Central memory CD8-positive, alpha-beta T cell (primary cell): ENCODE results near the gene PRKCA.
"Not testable (repeated sequence)": the region's sequence is repeated elsewhere in the genome, so short reads cannot be mapped to it uniquely, and the experiment has no call there.

Experiments used
- ATAC-seq: fragments of 150-1000 bp; cut with Tn5 transposase; replicated peaks from 2 replicates; pipeline ENCODE4 v1.10.0; 2022; ENCODE audit warnings: mild to moderate bottlenecking, moderate FRiP score, moderate number of reproducible peaks; ENCODE audit not compliant: poor library complexity, severe bottlenecking; ENCODE audit errors: extremely low read depth
- DNase-seq, 2 donors: peaks; one replicate each; pipeline ENCODE4 v3.0.0; 2021; ENCODE audit warnings: low spot score in 2 of 2
- H3K27ac Mint-ChIP-seq: one replicate; pipeline ENCODE4 v1.8.0; 2022; ENCODE audit warnings: low read depth, mild to moderate bottlenecking, moderate library complexity, mixed read lengths
- H3K27me3 Mint-ChIP-seq: one replicate; pipeline ENCODE4 v1.8.0; 2022; ENCODE audit warnings: mixed read lengths
- H3K36me3 Mint-ChIP-seq: one replicate; pipeline ENCODE4 v1.8.0; 2022; ENCODE audit warnings: mild to moderate bottlenecking, moderate library complexity, mixed read lengths; ENCODE audit not compliant: insufficient read depth
- H3K4me1 Mint-ChIP-seq: one replicate; pipeline ENCODE4 v1.8.0; 2022; ENCODE audit warnings: mixed read lengths
- H3K4me3 Mint-ChIP-seq: one replicate; pipeline ENCODE4 v1.8.0; 2022; ENCODE audit warnings: mild to moderate bottlenecking, moderate library complexity, mixed read lengths
- H3K9me3 Mint-ChIP-seq: one replicate; pipeline ENCODE4 v1.8.0; 2022; ENCODE audit warnings: mixed read lengths

PRKCA gene

DNA sequence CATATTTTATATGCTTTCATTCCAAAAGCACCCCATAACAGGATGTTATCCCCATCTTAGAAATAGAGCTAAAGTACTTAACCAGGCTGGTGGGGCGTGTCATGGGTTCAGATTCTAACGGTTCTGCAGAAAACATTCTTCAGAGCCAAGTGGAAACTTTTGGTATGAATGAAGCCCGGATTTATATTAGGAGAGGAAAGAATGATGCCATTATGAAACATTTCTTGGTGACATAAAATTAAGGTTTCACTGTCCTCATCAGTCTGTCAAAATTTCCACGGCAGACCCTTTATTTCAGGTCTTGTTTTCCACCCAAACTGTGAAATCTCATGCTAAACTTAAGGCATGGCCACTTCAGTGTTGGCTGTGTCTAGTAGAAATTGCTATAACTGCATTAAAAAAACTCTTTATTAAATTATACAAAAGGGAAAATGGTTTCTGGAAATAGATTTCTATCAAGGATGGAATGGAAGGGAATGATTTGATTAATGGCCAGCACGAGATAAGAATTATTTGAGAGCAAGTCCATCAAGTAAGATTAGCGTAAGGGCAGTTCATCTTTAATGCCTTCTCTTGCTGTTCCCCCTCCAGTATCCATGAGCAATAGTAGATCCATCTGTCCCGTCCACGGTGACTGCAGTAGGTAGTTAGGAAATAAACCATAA lies 11.7 kb downstream of the PRKCA start:
- H3K36me3 Mint-ChIP-seq = peaks cover 5% of the 10 kb centered on the region
- H3K4me1 Mint-ChIP-seq = peaks cover 6% of the 10 kb centered on the region
- ATAC-seq = no peak
- H3K27me3 Mint-ChIP-seq = no peaks in the 10 kb centered on the region
- H3K4me3 Mint-ChIP-seq = no peak overlapping the region
- no peak overlapping the region for H3K27ac Mint-ChIP-seq
- no peaks in the 10 kb centered on the region for H3K9me3 Mint-ChIP-seq
- no peak for DNase-seq

- Mint-ChIP-seq H3K27me3 (no peaks in the 10 kb centered on the region), H3K27ac (no peak overlapping the region), H3K36me3 (no peaks in the 10 kb centered on the region), H3K9me3 (no peaks in the 10 kb centered on the region), H3K4me3 (no peak overlapping the region), H3K4me1 (peaks cover 6% of the 10 kb centered on the region)
- no peak for DNase-seq
- no peak for ATAC-seq
Observed at GRCh38 chr17:66317629-66318028, 15.2 kb downstream of the PRKCA start.

- Mint-ChIP-seq H3K4me1 (peaks cover 5% of the 10 kb centered on the region), H3K4me3 (no peak overlapping the region), H3K36me3 (peaks cover 3% of the 10 kb centered on the region), H3K27me3 (no peaks in the 10 kb centered on the region), H3K27ac (no peak overlapping the region), H3K9me3 (no peaks in the 10 kb centered on the region)
- ATAC-seq (no peak), DNase-seq (no peak)
Observed at GRCh38 chr17:66319226-66319625, 16.8 kb downstream of the PRKCA start.

GRCh38 chr17:66322764-66323163 lies 20.4 kb downstream of the PRKCA start:
- peak overlapping the region; percentile 40 for H3K27ac Mint-ChIP-seq
- H3K36me3 Mint-ChIP-seq = peaks cover 3% of the 10 kb centered on the region
- H3K4me3 Mint-ChIP-seq = no peak overlapping the region
- ATAC-seq (no peak), DNase-seq (no peak)
- peaks cover 5% of the 10 kb centered on the region for H3K4me1 Mint-ChIP-seq
- no peaks in the 10 kb centered on the region for H3K27me3 Mint-ChIP-seq
- H3K9me3 Mint-ChIP-seq = no peaks in the 10 kb centered on the region

- H3K9me3 Mint-ChIP-seq, H3K27ac Mint-ChIP-seq, H3K27me3 Mint-ChIP-seq, H3K4me3 Mint-ChIP-seq, ATAC-seq, H3K4me1 Mint-ChIP-seq, H3K36me3 Mint-ChIP-seq, DNase-seq: not testable (repeated sequence)
Observed at GRCh38 chr17:66324381-66325004, 22.1 kb downstream of the PRKCA start.

GRCh38 chr17:66326476-66327047 lies 24.1 kb downstream of the PRKCA start:
- Mint-ChIP-seq H3K4me3 (no peak overlapping the region), H3K27ac (no peak overlapping the region), H3K4me1 (peaks cover 19% of the 10 kb centered on the region), H3K36me3 (peaks cover 3% of the 10 kb centered on the region), H3K27me3 (no peaks in the 10 kb centered on the region), H3K9me3 (no peaks in the 10 kb centered on the region)
- no peak for ATAC-seq
- no peak for DNase-seq

DNA sequence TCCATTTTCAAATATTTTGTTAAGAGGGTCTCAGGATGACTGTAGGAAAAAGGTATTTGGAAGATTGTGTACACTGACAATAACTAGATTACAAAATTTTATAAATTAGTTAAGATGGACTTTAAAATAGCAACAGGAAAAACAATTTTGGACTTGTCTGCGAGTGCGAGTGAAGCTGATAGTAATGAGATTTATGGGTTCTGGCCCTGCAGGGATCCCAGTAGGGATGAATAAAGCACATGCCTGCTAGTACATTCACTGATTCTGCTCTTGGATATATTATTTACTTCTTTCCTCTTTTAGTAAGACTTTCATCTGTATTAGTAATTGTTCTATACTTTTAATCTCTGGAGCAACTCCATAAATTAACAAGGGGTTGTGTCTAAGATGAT lies 28.2 kb downstream of the PRKCA start:
- Mint-ChIP-seq H3K4me3 (peak overlapping the region; percentile 31), H3K4me1 (peaks cover 14% of the 10 kb centered on the region), H3K27me3 (no peaks in the 10 kb centered on the region), H3K27ac (no peak overlapping the region), H3K36me3 (no peaks in the 10 kb centered on the region), H3K9me3 (no peaks in the 10 kb centered on the region)
- DNase-seq (no peak), ATAC-seq (no peak)

DNA sequence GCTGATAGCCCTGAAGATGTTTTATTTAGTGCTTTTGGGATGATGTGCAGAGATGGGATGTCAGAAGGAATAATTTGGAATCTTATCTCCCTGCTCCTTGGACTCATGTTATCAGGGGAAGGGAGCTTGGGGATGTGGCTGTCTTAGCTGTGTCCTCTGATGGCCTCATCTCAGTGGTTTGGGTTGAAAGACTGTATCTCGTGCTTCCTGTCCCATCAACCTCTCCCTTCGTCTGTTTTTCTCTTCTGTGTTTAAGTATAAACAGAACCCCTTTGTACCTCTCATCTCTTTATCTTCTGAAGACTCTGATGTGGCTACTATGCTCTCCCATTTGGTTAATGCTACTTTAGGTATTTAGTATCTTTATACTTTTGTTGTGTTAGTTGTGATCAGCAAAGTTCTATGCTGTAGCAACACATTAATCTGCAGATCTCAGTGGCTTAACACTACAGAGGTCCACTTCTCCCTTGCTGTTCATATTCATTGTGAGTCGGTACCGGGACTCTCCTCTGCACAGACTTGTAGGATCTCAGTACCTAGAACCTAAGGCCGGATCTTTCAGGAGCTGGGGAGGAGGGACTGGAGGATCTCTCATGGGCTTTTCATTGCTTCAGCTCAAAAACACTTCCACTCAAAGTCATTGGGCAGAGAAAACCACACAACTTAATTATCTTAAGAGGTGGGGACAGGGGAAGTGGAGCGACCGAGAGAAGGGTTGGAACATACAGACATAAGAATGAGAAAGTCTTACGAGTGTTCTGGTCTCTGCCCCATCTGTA lies 28.8 kb downstream of the PRKCA start:
- no peak for DNase-seq
- peak overlapping the region; percentile 31 for H3K4me3 Mint-ChIP-seq
- H3K4me1 Mint-ChIP-seq = peaks cover 14% of the 10 kb centered on the region
- ATAC-seq = peak; percentile 80
- no peaks in the 10 kb centered on the region for H3K9me3 Mint-ChIP-seq
- no peaks in the 10 kb centered on the region for H3K27me3 Mint-ChIP-seq
- no peaks in the 10 kb centered on the region for H3K36me3 Mint-ChIP-seq
- peak overlapping the region; percentile 41 for H3K27ac Mint-ChIP-seq

GRCh38 chr17:66335797-66336196 lies 33.4 kb downstream of the PRKCA start:
- DNase-seq = no peak
- H3K4me1 Mint-ChIP-seq = peaks cover 14% of the 10 kb centered on the region
- ATAC-seq = no peak
- no peak overlapping the region for H3K4me3 Mint-ChIP-seq
- H3K9me3 Mint-ChIP-seq = no peaks in the 10 kb centered on the region
- H3K36me3 Mint-ChIP-seq = no peaks in the 10 kb centered on the region
- no peak overlapping the region for H3K27ac Mint-ChIP-seq
- H3K27me3 Mint-ChIP-seq = no peaks in the 10 kb centered on the region

DNA sequence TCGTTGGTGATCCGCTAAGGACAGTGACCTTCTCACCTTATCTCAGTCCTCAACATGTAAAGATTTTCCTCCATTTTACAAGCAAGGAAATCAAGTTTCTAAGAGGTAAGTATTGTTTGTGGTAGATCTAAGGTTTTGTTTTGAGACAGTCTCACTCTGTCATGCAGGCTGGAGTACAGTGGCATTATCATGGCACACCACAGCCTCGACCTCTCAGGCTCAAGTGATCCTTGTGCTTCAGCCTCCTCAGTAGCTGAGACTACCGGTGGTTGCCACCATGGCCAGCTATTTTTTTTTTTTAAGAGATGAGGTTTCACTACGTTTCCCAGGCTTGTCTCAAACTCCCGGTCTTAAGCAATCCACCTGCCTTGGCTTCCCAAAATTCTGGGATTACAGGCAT lies 34.9 kb downstream of the PRKCA start:
- Mint-ChIP-seq H3K4me1 (peaks cover 7% of the 10 kb centered on the region), H3K4me3 (no peak overlapping the region), H3K27me3 (no peaks in the 10 kb centered on the region), H3K36me3 (no peaks in the 10 kb centered on the region), H3K27ac (no peak overlapping the region), H3K9me3 (no peaks in the 10 kb centered on the region)
- ATAC-seq (no peak), DNase-seq (no peak)

DNA sequence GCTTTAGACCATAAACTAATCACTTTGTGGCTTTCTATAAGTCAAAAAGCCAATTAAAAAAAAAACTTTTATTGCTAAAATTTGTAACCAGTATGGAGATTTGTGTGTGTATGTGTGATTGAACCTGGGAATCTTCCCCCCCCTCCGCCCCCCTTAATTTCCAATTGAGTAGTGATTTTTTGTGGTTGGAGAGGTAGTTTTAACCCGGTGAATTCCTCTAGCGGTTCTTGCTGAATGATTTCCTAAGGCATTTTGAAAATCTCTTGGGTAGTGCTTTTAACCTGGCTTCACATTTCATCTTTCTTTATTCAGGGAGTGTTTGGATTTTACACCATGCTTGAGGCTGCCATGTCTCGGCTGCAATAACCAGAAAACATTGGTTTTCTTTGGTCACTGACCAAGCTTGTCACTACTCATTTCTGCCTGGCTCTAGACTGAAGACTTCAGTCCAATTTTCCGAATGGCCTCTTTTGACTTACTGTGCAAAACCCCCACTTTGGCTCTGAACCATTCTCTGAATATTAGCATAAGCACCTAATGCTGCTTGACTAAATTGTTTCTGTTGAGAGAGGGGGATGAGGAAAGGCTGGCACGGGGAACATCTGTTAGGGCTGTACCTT lies 35.6 kb downstream of the PRKCA start:
- ATAC-seq = no peak
- no peak overlapping the region for H3K4me3 Mint-ChIP-seq
- H3K27ac Mint-ChIP-seq = no peak overlapping the region
- no peak for DNase-seq
- H3K27me3 Mint-ChIP-seq = no peaks in the 10 kb centered on the region
- H3K4me1 Mint-ChIP-seq = peaks cover 7% of the 10 kb centered on the region
- no peaks in the 10 kb centered on the region for H3K36me3 Mint-ChIP-seq
- no peaks in the 10 kb centered on the region for H3K9me3 Mint-ChIP-seq

DNA sequence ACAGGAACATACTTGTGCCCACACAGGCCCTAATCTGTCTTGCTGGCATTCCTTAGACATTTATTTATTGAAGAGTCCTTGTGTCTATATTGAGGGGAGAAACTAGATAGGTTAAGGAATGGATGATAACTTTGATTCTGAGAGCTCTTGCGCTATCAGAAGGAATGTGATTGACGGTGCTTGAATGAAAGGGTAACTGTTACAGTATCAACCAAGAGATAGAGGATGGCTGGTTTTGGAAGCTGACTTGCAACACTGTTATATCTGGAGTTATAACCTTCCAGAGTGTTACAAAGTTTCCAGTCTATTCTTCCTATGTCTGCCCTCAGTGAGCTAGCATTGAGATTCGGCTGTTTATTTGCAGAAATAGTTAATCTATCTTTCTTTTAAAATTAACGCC lies 36.5 kb downstream of the PRKCA start:
- no peak overlapping the region for H3K4me3 Mint-ChIP-seq
- no peaks in the 10 kb centered on the region for H3K36me3 Mint-ChIP-seq
- H3K9me3 Mint-ChIP-seq = no peaks in the 10 kb centered on the region
- H3K4me1 Mint-ChIP-seq = peaks cover 7% of the 10 kb centered on the region
- ATAC-seq (no peak), DNase-seq (no peak)
- H3K27ac Mint-ChIP-seq = no peak overlapping the region
- no peaks in the 10 kb centered on the region for H3K27me3 Mint-ChIP-seq
